GM19463 (cell line): ENCODE results near the gene NLRP12.
"Not testable (repeated sequence)": the region's sequence is repeated elsewhere in the genome, so short reads cannot be mapped to it uniquely, and the experiment has no call there.

Source experiments
- ATAC-seq: cut with Tn5 transposase; IDR thresholded peaks from one replicate; pipeline ENCODE4 v1.9.1; 2021; ENCODE audit warnings: mild to moderate bottlenecking, moderate library complexity; ENCODE audit not compliant: unreplicated experiment

NLRP12 gene

GRCh38 chr19:53824134-53824611 lies at the start of gene NLRP12:
Gene NLRP12 (minus strand): TSS chr19:53824314. CDS start chr19:53824174, 140 bp downstream.
- no peak for ATAC-seq

DNA sequence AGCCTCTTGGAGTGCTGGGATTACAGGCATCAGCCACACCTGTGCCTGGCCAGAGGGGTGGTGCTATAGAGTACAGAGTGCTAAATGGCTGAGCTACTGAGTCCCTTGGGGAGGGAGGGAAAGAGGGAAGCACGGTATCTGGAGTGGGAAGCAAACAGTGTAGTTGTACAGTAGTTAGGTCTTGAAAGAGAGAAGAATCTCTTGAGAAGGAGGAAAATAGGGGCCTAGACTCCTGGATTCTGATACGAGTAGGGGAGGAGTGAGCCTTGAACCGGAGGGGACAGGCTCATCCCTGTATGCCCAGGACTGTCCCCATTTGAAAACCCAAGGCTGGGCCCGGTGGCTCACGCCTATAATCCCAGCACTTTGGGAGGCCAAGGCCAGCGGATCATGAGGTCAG lies 48.6 kb upstream of the NLRP12 start:
- no peak for ATAC-seq

DNA sequence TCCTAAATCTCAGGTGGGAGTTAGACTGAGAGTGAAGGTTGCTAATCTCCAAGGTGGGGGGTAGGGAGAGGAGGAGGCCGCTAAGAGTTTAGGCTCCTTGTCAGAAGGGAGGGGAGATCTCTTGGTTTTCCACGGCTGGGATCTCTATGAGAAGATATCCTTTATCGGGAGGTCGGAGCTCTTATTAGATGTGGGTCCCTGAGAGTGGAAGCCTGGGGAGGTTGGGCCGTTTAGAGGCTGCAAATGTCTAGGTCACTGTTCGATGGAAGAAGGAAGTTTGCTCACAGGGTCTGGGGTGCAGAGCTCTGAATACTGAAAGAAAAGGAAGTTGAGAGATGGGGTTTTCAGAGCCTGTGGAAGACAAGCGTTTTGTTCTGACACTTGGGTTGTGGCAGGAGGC lies 47.3 kb upstream of the NLRP12 start:
- ATAC-seq, result no peak

DNA sequence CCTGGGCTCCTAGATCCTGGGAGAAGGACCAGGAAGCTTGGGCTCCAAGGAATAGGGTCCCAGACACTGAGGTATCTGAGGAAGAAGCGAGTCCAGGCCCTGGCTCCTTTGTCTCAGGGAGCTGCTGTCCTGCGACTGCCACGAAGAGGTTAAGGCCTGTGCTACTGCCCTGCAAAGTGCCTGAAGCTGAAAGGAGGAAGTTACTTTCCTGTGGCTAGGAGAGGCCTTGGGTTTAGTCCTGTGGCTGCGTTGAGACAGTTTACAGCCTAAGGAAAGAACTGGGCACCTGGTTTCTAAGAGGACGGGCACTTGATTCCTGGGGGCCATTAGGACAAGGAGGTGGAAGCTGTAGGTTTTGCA lies 46.4 kb upstream of the NLRP12 start:
- no peak for ATAC-seq

DNA sequence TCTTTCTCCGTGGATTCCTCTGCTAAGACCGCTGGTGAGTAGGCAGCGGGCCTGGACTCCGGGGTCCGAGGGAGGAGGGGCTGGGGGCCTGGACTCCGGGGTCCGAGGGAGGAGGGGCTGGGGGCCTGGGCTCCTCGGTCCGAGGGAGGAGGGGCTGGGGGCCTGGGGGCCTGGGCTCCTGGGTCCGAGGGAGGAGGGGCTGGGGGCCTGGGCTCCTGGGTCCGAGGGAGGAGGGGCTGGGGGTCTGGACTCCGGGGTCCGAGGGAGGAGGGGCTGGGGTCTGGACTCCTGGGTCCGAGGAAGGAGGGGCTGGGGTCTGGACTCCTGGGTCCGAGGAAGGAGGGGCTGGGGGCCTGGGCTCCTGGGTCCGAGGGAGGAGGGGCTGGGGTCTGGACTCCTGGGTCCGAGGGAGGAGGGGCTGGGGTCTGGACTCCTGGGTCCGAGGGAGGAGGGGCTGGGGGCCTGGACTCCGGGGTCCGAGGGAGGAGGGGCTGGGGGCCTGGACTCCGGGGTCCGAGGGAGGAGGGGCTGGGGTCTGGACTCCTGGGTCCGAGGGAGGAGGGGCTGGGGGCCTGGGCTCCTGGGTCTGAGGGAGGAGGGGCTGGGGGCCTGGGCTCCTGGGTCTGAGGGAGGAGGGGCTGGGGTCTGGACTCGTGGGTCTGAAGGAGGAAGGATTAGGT lies 45.8 kb upstream of the NLRP12 start:
- ATAC-seq, result not testable (repeated sequence)

- peak; percentile 47 for ATAC-seq
Observed at GRCh38 chr19:53868892-53869804, 45.0 kb upstream of the NLRP12 start.

DNA sequence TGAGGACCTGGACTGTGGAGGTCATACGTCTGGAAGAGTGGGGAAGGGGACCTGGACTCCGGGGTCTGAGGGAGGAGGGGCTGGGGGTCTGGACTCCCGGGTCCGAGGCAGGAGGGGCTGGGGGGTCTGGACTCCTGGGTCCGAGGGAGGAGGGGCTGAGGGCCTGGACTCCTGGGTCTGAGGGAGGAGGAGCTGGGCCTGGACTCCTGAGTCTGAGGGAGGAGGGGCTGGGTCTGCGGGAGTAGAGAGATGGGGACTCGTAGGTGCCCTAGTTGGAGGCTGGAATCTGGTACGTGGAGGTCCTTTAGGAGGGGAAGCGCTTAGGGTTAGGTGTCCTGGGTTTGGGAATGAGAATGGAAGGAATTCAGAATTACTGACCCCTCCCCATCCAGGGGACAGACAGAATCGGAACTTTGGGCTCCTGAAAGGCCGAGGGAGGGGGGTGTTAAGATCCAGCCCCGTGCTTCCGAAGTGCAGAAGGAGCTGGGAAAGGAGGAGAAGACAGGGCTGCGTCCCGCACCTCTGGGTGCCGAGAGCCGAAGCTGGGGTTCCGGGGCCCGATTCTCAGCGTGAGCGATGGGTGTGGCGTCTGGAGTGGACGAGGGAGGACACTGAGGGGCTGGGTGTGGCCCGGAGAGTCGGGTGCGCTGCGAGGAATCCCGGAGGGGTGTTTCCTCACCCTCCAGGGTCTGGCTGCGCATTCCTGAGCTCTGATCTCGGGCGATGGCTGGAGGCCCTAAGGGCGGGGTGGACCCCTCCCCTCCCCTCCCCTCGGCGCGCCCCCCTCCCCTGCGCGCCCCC lies 44.2 kb upstream of the NLRP12 start:
- ATAC-seq, result no peak

DNA sequence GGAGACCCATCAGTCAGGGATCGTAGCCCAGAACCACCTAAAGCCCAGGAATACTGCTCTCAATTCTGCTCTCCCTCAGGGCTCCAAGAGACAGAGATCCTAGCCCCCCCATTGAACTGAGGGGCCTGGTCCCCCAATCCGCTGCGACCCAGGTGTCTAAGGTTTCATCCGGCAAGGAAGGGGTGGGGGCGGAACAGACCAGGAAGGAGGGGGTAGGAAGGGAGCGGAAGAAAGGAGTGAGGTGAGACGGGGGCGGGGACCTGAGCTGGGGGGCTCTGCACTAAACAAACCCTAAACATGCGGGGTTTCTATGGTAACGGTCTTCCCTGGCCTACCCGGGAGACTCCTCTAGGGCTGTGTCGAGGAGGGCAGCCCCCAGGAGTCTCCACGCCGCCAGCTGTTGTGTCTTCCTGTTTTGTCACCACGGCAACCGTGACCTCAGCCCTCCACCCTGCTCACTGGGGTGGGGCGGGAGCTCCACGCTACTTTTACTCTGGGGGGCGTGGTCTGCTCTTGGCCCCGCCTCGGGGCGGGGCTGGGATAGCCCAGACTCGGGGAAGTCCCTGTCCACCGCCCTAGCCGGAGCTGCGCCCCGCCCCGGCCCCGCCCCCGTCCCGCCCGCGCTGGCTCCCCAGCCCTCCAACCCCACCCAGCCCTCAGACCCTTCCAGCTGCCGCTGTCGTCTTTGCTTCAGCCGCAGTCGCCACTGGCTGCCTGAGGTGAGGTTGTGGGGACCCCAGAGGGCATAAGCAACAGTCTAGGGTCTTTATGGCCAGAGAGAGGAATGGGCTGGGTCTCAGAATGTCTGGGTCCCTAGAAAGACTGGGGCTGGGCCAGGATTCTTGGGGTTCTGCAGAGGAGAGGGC lies 43.3 kb upstream of the NLRP12 start, which contains the start of gene MYADM:
Gene MYADM, plus strand, starts transcription at position 659 of the 866 bp plus-strand sequence. CDS start 5,647 bp downstream, outside the sequence.
- peak; percentile 60 for ATAC-seq

DNA sequence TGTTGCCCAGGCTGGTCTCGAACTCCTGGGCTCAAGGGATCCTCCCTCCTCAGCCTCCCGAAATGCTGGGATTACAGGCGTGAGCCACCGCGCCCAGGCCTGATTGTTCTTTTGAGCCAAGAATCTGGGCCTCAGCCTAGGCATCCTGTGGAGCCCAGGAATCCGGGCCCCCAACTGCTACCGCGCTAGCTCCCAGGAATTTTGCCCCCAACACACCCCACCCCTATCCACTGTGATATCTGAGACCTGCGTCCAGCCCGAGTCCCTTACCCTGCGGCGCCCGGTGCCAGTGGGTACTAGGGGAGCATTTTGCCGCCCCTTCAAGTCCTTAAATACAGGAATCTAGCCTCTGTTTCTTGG lies 42.7 kb upstream of the NLRP12 start:
- no peak for ATAC-seq

DNA sequence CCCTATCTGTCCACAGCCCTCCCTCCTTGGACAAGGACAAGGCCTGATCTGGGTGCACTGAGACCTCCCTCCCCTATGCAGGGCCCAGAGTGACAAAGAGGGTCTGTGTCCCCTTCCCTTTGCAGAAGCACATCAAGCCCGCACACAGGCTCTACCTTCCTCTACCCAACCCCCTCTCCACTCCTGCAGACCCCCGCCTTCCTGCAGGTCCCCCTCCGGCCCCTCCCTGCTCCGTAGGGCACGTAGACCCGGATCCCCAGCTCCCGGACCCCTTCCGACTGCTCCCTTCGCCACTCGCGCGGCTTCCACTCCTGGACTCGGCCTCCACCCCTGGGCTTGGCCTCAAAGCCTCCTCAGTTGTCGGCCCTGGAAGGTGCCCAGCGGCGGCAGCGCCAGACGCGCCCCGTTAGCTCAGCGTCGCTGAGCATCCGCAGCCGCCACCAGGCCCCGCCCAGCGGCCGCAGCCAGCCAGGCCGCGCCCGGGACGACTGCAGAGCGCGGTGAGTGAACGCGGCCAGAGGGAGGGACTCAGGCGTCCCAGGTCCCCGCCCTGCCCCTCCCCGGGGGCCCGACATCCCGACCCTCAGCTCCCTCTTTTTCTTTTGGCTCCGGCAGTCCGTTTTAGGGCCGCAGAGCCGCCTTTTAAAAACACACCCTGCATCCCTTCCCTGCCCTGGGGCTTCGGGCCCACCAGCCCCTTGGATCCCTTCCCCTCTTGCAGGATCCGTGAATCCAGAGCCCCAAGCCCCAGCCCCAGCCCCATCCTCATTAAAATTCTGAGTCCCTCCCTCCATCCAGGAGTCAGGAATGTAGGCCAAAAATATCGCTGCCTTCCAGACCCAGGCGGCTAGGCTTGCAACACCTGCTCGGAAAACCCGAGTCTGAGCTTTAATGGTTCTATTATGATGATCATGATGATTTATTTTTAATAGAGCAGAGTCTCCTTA lies 42.1 kb upstream of the NLRP12 start:
- ATAC-seq, result no peak

DNA sequence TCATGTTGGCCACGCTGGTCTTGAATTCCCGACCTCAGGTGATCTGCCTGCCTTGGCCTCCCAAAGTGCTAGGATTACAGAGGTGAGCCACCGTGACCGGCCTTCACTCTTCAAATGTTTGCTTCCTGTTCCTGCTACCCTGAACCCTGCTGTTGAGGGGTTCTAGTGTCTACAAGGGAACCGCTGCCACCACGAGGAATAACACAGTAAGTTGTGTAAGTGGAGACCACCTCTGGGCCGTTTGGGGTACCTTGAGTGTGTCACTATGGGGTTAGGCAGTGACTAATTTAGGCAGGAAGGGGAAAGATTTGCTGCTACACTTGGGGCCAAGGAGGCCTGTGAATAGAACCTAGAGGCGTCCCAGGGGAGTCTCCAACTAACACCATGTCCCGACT lies 41.4 kb upstream of the NLRP12 start:
- ATAC-seq, result no peak

DNA sequence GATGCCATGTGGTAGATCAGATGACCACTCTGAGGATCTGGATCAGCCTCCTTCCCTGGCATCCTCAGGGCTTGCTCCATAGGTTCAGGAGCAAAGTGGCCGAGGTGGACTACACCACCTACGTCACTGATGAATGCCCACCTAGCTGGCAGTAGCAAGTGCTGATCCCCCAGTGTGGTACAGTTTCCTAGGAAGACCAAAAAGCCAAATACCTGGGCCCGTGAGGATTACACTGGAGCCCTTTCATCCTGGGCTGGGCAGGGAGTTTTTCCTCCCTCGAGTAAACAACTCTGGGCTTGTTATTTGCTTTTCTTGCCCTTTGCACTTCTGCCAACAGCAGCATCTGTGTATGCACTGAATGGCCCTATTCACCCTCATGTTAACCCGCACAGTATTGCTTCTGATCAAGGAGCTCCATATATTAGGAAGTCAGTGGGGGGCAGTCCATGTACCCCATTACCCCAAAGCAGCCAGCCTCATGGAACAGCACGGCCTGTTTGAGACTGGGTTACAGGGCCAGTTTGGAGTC lies 40.3 kb upstream of the NLRP12 start:
- no peak for ATAC-seq

DNA sequence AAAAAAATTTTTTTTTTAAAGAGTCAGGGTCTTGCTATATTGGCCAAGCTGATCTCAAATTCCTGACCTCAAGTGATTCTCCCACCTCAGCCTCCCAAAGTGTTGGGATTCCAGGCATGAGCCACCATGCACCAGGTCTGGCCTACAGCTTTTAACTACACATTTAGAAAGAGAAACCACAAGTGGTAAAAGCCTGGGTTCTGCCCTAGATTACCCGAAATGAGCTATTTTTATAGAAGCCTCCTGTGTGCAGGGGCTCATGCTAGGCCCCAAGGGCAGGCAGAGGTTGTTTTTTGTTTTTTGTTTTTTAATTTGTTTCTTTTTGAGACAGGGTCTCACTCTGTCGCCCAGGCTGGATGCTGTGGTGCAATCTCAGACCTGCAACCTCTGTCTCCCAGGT lies 29.6 kb upstream of the NLRP12 start:
- ATAC-seq, result no peak

DNA sequence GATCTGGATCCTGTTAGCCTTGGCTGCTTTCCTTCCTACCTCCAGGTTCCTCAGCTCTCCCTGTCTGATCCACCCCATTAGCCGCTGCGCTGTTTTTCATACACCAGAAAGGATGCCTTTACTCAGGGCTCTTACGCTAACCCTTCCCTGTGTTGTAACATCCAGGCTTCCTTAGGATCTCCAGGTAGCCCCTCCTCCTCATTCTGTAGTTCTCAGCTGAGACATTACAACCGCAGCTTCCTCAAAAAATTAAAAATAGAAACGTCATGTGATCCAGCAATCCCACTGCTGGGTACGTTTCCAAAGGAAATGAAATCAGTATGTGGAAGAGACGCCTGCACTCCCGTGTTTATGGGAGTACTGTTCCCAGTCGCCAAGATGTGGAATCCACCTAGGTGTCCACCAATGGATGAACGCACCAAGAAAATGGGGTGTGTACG lies 25.1 kb upstream of the NLRP12 start:
- no peak for ATAC-seq

DNA sequence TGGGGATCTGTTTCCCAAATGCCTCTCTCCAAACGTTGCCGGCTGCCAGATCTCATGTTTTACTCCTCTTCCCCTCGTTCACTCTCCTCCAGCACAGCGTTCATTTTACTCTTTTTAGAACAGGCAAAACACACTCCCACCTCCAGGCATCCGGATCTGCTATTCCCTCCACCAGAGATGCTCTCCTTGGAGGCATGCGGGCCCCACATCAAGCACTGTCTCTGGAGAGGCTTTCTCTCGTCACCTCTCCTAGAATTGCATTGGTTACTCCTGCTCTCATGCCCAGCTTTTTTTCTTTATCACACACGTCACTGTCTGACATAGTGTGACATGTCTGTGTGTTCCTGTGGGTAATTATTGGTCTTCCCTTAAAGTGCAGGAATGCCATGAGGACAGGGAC lies 23.4 kb upstream of the NLRP12 start:
- ATAC-seq, result no peak

GRCh38 chr19:53844849-53845246 lies 20.7 kb upstream of the NLRP12 start:
- no peak for ATAC-seq

DNA sequence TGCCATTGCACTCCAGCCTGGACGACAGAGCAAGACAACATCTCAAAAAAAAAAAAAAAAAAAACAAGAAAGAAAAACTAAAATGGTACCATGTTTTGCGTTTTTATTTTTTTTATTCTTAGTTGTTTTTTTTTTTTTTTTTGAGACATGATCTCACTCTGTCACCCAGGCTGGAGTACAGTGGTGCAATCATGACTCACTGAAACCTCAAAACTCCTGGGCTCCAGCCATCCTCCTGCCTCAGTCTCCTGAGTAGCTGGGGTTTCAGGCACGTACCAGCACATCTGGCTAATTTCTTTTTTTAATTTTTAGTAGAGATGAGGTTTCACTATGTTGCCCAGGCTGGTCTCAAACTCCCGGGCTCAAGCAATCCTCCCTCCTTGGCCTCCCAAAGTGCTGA lies 16.8 kb upstream of the NLRP12 start:
- not testable (repeated sequence) for ATAC-seq

- ATAC-seq, result not testable (repeated sequence)
Observed at GRCh38 chr19:53840241-53840640, 16.1 kb upstream of the NLRP12 start.

DNA sequence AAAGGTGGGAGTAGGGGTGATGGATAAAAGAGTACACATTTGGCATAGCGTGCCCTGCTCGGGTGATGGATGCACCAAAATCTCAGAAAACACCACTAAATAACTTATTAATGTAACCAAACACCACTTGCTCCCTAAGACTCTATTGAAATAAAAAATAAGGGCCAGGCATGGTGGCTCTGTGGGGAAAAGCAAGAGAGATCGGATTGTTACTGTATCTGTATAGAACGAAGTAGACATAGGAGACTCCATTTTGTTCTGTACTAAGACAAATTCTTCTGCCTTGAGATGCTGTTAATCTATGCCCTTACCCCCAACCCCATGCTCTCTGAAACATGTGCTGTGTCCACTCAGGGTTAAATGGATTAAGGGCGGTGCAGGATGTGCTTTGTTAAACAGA lies 14.3 kb upstream of the NLRP12 start:
- ATAC-seq, result not testable (repeated sequence)
